Measurements from ENCODE around the gene NR1I3.

GRCh38 chr1:161222175-161223019 is 15.6 kb downstream of the NR1I3 start:
- TF ChIP-seq BHLHE40 (IDR thresholded peaks at IDR 0.05; ENCODE audit: borderline replicate concordance) = no peak
- no peak for TF ChIP-seq PKNOX1 (IDR thresholded peaks at IDR 0.05)
- no peak for TF ChIP-seq L3MBTL2 (conservative IDR thresholded peaks at IDR 0.05)
- TF ChIP-seq FOXA1 (IDR thresholded peaks at IDR 0.05) = no peak
- no peak for TF ChIP-seq SP1 (IDR thresholded peaks at IDR 0.05)
- no peak for TF ChIP-seq HDGF (IDR thresholded peaks at IDR 0.05; ENCODE audit: borderline replicate concordance)
- no peak for TF ChIP-seq ELF4 (IDR thresholded peaks at IDR 0.05)
- no peak for TF ChIP-seq FOXK2 (IDR thresholded peaks at IDR 0.05)
- no peak for TF ChIP-seq FOXM1 (IDR thresholded peaks at IDR 0.05; ENCODE audit: borderline replicate concordance)
- no peak for TF ChIP-seq NFRKB (IDR thresholded peaks at IDR 0.05)
- no peak for TF ChIP-seq ARNT (IDR thresholded peaks at IDR 0.05)
- no peak for TF ChIP-seq LEF1 (IDR thresholded peaks at IDR 0.05; ENCODE audit: borderline replicate concordance)
- TF ChIP-seq CTBP1 (IDR thresholded peaks at IDR 0.05; ENCODE audit: borderline replicate concordance) = no peak
- TF ChIP-seq SUZ12 (IDR thresholded peaks at IDR 0.05) = no peak

All from HEK293T (cell line).